ENCODE results near the gene CCDC24.

DNA sequence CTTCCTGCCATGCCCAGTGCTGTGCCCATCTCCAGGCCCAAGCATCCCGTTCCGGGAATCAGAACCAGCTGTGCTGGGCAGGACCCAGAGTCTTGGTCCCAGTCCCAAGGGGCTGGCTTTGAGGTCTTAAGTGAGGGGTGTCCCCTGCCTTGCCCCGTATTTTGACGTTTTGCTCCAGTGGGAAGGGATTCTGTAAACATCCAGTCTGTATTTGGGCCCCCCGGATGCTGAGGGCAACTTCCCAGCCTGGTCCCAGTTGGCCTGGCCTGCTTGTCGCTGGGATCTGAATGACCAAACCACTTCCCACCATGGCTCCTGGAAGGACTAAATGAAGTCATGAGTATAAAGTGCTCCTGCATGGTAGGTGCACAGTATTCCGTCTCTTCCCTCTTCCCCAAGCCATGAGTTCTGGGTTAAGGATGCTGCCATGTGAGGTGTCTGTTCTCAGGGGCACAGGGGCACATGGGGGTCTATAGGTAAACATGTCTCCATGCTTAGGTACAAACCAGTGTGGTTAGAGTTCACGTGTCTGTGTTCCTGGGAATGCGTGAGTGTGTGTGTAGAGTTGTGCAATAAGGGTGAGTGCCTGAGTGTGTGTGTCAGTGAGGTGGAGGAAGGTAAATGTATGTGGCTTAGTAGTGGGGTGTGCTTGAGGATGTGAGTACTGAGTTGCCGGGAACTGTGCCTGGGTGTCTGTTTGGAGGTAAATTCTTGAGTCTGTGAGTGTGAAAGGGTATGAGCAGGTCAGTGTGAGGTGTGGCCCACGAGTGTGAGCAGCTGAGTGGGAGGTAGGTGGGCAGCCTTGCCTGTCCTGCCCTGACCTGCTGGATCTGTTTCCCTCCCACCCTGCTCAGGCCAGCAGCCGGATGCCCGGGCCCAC, 10.9 kb upstream of the CCDC24 start:
- TF ChIP-seq, protein P1, sequence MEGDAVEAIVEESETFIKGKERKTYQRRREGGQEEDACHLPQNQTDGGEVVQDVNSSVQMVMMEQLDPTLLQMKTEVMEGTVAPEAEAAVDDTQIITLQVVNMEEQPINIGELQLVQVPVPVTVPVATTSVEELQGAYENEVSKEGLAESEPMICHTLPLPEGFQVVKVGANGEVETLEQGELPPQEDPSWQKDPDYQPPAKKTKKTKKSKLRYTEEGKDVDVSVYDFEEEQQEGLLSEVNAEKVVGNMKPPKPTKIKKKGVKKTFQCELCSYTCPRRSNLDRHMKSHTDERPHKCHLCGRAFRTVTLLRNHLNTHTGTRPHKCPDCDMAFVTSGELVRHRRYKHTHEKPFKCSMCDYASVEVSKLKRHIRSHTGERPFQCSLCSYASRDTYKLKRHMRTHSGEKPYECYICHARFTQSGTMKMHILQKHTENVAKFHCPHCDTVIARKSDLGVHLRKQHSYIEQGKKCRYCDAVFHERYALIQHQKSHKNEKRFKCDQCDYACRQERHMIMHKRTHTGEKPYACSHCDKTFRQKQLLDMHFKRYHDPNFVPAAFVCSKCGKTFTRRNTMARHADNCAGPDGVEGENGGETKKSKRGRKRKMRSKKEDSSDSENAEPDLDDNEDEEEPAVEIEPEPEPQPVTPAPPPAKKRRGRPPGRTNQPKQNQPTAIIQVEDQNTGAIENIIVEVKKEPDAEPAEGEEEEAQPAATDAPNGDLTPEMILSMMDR (IDR thresholded peaks at IDR 0.05), result no peak
- no peak for TF ChIP-seq POLR2A (IDR thresholded peaks at IDR 0.05)

Data from Peyer's patch (tissue), 4 donors.